ENCODE results near the gene PLEKHA5. TPM values are rescaled to one million over a fixed set of nuclear protein-coding genes. Genes with fewer than 3 reads are reported as not detected.
A peak's percentile ranks its signal among the peaks of the same experiment; 100 is the strongest.

The PLEKHA5 gene
- total RNA-seq, 5 donors from 2014 or later (not counting 1 experiment from before 2014, with no cell fraction given), result 0.96 to 11.0 (median 4.9) TPM

GRCh38 chr12:19181666-19182426 lies 52.3 kb downstream of the PLEKHA5 start:
- Mint-ChIP-seq H3K27me3 (no peaks in the 10 kb centered on the region), H3K27ac (no peak overlapping the region), H3K4me3 (no peak overlapping the region), H3K36me3 (no peaks in the 10 kb centered on the region), H3K9me3 (no peaks in the 10 kb centered on the region), H3K4me1 (peaks cover 0 to 2% (median 0%) of the 10 kb centered on the region in 3 donors)
- 92% methylated on average over 2 of the region's 8 CpGs for WGBS (ENCODE audit: insufficient coverage)
- H3K4me3 ChIP-seq (ENCODE audit: control insufficient read depth in 1 of 2, extremely low read depth in 1 of 2, low read length in 1 of 2), result no peak overlapping the region
- POLR2A ChIA-PET, result no interaction called here
- no peak overlapping the region for H3K27ac ChIP-seq (ENCODE audit: low read length)
- DNase-seq (peak in 1 of 35 experiments; percentile 3), ATAC-seq (replicated peaks in 1 of 4) (no peak)
- no peaks in the 10 kb centered on the region for H3K4me1 ChIP-seq (ENCODE audit: control insufficient read depth in 1 of 2, extremely low read depth in 1 of 2, insufficient read depth in 2 of 2, low read length in 2 of 2)
- no peaks in the 10 kb centered on the region for H3K9me3 ChIP-seq
- CTCF ChIA-PET, result interaction anchor here in 1 of 2 donors (0.6 to 0.9 kb wide), 2 partner anchors 49 to 326 kb away, joined by 3 to 4 read pairs; no protein-coding TSS in a partner anchor
- H3K27me3 ChIP-seq (replicated peaks in 1 of 2; ENCODE audit: control insufficient read depth in 2 of 2, extremely low read depth in 1 of 2, insufficient read depth in 2 of 2, low read length in 1 of 2), result no peaks in the 10 kb centered on the region
- no peaks in the 10 kb centered on the region for H3K36me3 ChIP-seq (ENCODE audit: control insufficient read depth in 2 of 2, extremely low read depth in 1 of 2, insufficient read depth in 1 of 2, low read length in 1 of 2)

- H3K27me3 ChIP-seq (replicated peaks in 1 of 2; ENCODE audit: control insufficient read depth in 2 of 2, extremely low read depth in 1 of 2, insufficient read depth in 2 of 2, low read length in 1 of 2), result no peaks in the 10 kb centered on the region
- ATAC-seq (replicated peaks in 1 of 4) (no peak), DNase-seq (no peak)
- no peak overlapping the region for H3K4me3 ChIP-seq (ENCODE audit: control insufficient read depth in 1 of 2, extremely low read depth in 1 of 2, low read length in 1 of 2)
- no peak overlapping the region for H3K27ac ChIP-seq (ENCODE audit: low read length)
- 90% methylated on average over 2 of the region's 5 CpGs for WGBS (ENCODE audit: insufficient coverage)
- Mint-ChIP-seq H3K4me3 (no peak overlapping the region), H3K27ac (no peak overlapping the region), H3K9me3 (no peaks in the 10 kb centered on the region), H3K4me1 (peaks cover 0 to 2% (median 0%) of the 10 kb centered on the region in 3 donors), H3K27me3 (no peaks in the 10 kb centered on the region), H3K36me3 (no peaks in the 10 kb centered on the region)
- H3K4me1 ChIP-seq (ENCODE audit: control insufficient read depth in 1 of 2, extremely low read depth in 1 of 2, insufficient read depth in 2 of 2, low read length in 2 of 2), result no peaks in the 10 kb centered on the region
- CTCF ChIA-PET, result no interaction called here
- H3K9me3 ChIP-seq, result no peaks in the 10 kb centered on the region
- POLR2A ChIA-PET, result no interaction called here
- H3K36me3 ChIP-seq (ENCODE audit: control insufficient read depth in 2 of 2, extremely low read depth in 1 of 2, insufficient read depth in 1 of 2, low read length in 1 of 2), result no peaks in the 10 kb centered on the region
Measured at GRCh38 chr12:19183121-19183838, 53.7 kb downstream of the PLEKHA5 start.

- ChIA-PET CTCF (interaction anchor here (0.6 to 2.5 kb wide), 10 partner anchors 18 to 935 kb away, joined by 3 to 26 read pairs (median 3); no protein-coding TSS in a partner anchor), POLR2A (no interaction called here)
- Histone ChIP-seq H3K36me3 (ENCODE audit: control insufficient read depth in 2 of 2, extremely low read depth in 1 of 2, insufficient read depth in 1 of 2, low read length in 1 of 2) (no peaks in the 10 kb centered on the region), H3K9me3 (no peaks in the 10 kb centered on the region), H3K27ac (ENCODE audit: low read length) (no peak overlapping the region), H3K4me3 (ENCODE audit: control insufficient read depth in 1 of 2, extremely low read depth in 1 of 2, low read length in 1 of 2) (no peak overlapping the region), H3K4me1 (ENCODE audit: control insufficient read depth in 1 of 2, extremely low read depth in 1 of 2, insufficient read depth in 2 of 2, low read length in 2 of 2) (no peaks in the 10 kb centered on the region), H3K27me3 (replicated peaks in 1 of 2; ENCODE audit: control insufficient read depth in 2 of 2, extremely low read depth in 1 of 2, insufficient read depth in 2 of 2, low read length in 1 of 2) (no peaks in the 10 kb centered on the region)
- H3K36me3 Mint-ChIP-seq, result no peaks in the 10 kb centered on the region
- peaks cover 0 to 2% (median 0%) of the 10 kb centered on the region in 3 donors for H3K4me1 Mint-ChIP-seq
- 60% methylated on average over 1 of the region's 3 CpGs for whole genome bisulfite sequencing (ENCODE audit: insufficient coverage)
- H3K27me3 Mint-ChIP-seq, result peaks cover 0 to 4% of the 10 kb centered on the region in 2 donors
- no peak for DNase-seq
- no peak overlapping the region for H3K27ac Mint-ChIP-seq
- ATAC-seq (replicated peaks in 1 of 4), result no peak
- H3K9me3 Mint-ChIP-seq, result no peaks in the 10 kb centered on the region
- no peak overlapping the region for H3K4me3 Mint-ChIP-seq
Measured at GRCh38 chr12:19185262-19185929, 55.9 kb downstream of the PLEKHA5 start.

GRCh38 chr12:19186722-19187661 lies 57.5 kb downstream of the PLEKHA5 start:
- 50% methylated on average over 1 of the region's 4 CpGs for WGBS (ENCODE audit: insufficient coverage)
- ATAC-seq (replicated peaks in 1 of 4), result no peak

GRCh38 chr12:19189522-19189921 lies 60.0 kb downstream of the PLEKHA5 start:
- Histone ChIP-seq H3K4me1 (ENCODE audit: control insufficient read depth in 1 of 2, extremely low read depth in 1 of 2, insufficient read depth in 2 of 2, low read length in 2 of 2) (no peaks in the 10 kb centered on the region), H3K27me3 (replicated peaks in 1 of 2; ENCODE audit: control insufficient read depth in 2 of 2, extremely low read depth in 1 of 2, insufficient read depth in 2 of 2, low read length in 1 of 2) (no peaks in the 10 kb centered on the region), H3K9me3 (no peaks in the 10 kb centered on the region), H3K4me3 (ENCODE audit: control insufficient read depth in 1 of 2, extremely low read depth in 1 of 2, low read length in 1 of 2) (no peak overlapping the region), H3K27ac (ENCODE audit: low read length) (no peak overlapping the region), H3K36me3 (ENCODE audit: control insufficient read depth in 2 of 2, extremely low read depth in 1 of 2, insufficient read depth in 1 of 2, low read length in 1 of 2) (no peaks in the 10 kb centered on the region)
- H3K27ac Mint-ChIP-seq, result no peak overlapping the region
- H3K36me3 Mint-ChIP-seq, result no peaks in the 10 kb centered on the region
- ATAC-seq (replicated peaks in 1 of 4), result no peak
- peaks cover 0 to 4% of the 10 kb centered on the region in 2 donors for H3K27me3 Mint-ChIP-seq
- H3K9me3 Mint-ChIP-seq, result no peaks in the 10 kb centered on the region
- peaks cover 0 to 2% (median 0%) of the 10 kb centered on the region in 3 donors for H3K4me1 Mint-ChIP-seq
- no peak for DNase-seq
- CTCF ChIA-PET, result no interaction called here
- 20% methylated on average over 1 of the region's 1 CpG for WGBS (ENCODE audit: insufficient coverage)
- POLR2A ChIA-PET, result no interaction called here
- no peak overlapping the region for H3K4me3 Mint-ChIP-seq

More at GRCh38 chr12:19186722-19187661, 57.5 kb downstream of the PLEKHA5 start:
- CTCF ChIA-PET, result interaction anchor here (0.6 to 2.5 kb wide), 15 partner anchors 13 to 1047 kb away, joined by 3 to 26 read pairs (median 4); partner anchors contain the start of gene PLEKHA5 (in 1 of the 2)
- peaks cover 0 to 4% of the 10 kb centered on the region in 2 donors for H3K27me3 Mint-ChIP-seq
- Histone ChIP-seq H3K4me1 (ENCODE audit: control insufficient read depth in 1 of 2, extremely low read depth in 1 of 2, insufficient read depth in 2 of 2, low read length in 2 of 2) (no peaks in the 10 kb centered on the region), H3K9me3 (no peaks in the 10 kb centered on the region), H3K36me3 (ENCODE audit: control insufficient read depth in 2 of 2, extremely low read depth in 1 of 2, insufficient read depth in 1 of 2, low read length in 1 of 2) (no peaks in the 10 kb centered on the region), H3K27ac (ENCODE audit: low read length) (no peak overlapping the region), H3K27me3 (replicated peaks in 1 of 2; ENCODE audit: control insufficient read depth in 2 of 2, extremely low read depth in 1 of 2, insufficient read depth in 2 of 2, low read length in 1 of 2) (no peaks in the 10 kb centered on the region), H3K4me3 (ENCODE audit: control insufficient read depth in 1 of 2, extremely low read depth in 1 of 2, low read length in 1 of 2) (no peak overlapping the region)
- no peaks in the 10 kb centered on the region for H3K9me3 Mint-ChIP-seq
- no peak overlapping the region for H3K4me3 Mint-ChIP-seq
- peak in 1 of 35 experiments; percentile 52 for DNase-seq
- H3K27ac Mint-ChIP-seq, result no peak overlapping the region
- no peaks in the 10 kb centered on the region for H3K36me3 Mint-ChIP-seq
- POLR2A ChIA-PET, result interaction anchor here in 1 of 2 donors (1.2 kb wide), 1 partner anchor 9 kb away, joined by 3 read pairs; no protein-coding TSS in a partner anchor
- H3K4me1 Mint-ChIP-seq, result peaks cover 0 to 2% (median 0%) of the 10 kb centered on the region in 3 donors
